ENCODE results near the gene GULP1.
"Not testable (repeated sequence)": the region's sequence is repeated elsewhere in the genome, so short reads cannot be mapped to it uniquely, and the experiment has no call there.

Gene GULP1

GRCh38 chr2:188293601-188294351, 2.1 kb downstream of the GULP1 start:
- DNase-seq: no peak

GRCh38 chr2:188294352-188294926, 2.8 kb downstream of the GULP1 start:
- no peak for DNase-seq

- no peak for DNase-seq
These were observed 3.5 kb downstream of the GULP1 start for GRCh38 chr2:188295067-188295685.

GRCh38 chr2:188297978-188298377, 6.3 kb downstream of the GULP1 start:
- DNase-seq: no peak

GRCh38 chr2:188298937-188299371, 7.3 kb downstream of the GULP1 start:
- not testable (repeated sequence) for DNase-seq

- DNase-seq: no peak
These were observed 11.8 kb downstream of the GULP1 start for GRCh38 chr2:188303363-188304031.

- DNase-seq: no peak
These were observed 13.6 kb downstream of the GULP1 start for GRCh38 chr2:188305271-188305670.

- no peak for DNase-seq
These were observed 14.6 kb downstream of the GULP1 start for GRCh38 chr2:188306271-188306670.

- no peak for DNase-seq
These were observed 16.2 kb downstream of the GULP1 start for GRCh38 chr2:188307850-188308283.

GRCh38 chr2:188308483-188308882, 16.8 kb downstream of the GULP1 start:
- no peak for DNase-seq

GRCh38 chr2:188309364-188309763, 17.7 kb downstream of the GULP1 start:
- no peak for DNase-seq

GRCh38 chr2:188314314-188315054, 22.8 kb downstream of the GULP1 start:
- DNase-seq: no peak

- DNase-seq: no peak
These were observed 24.1 kb downstream of the GULP1 start for GRCh38 chr2:188315750-188316149.

GRCh38 chr2:188316342-188316741, 24.7 kb downstream of the GULP1 start:
- no peak for DNase-seq

GRCh38 chr2:188316791-188317423, 25.2 kb downstream of the GULP1 start:
- no peak for DNase-seq

- no peak for DNase-seq
These were observed 26.6 kb downstream of the GULP1 start for GRCh38 chr2:188318161-188318749.

- DNase-seq: no peak
These were observed 28.2 kb downstream of the GULP1 start for GRCh38 chr2:188319838-188320237.

- DNase-seq: no peak
These were observed 29.2 kb downstream of the GULP1 start for GRCh38 chr2:188320861-188321260.

GRCh38 chr2:188322569-188323551, 31.2 kb downstream of the GULP1 start:
- no peak for DNase-seq

GRCh38 chr2:188324067-188324466, 32.4 kb downstream of the GULP1 start:
- no peak for DNase-seq

- DNase-seq: no peak
These were observed 34.6 kb downstream of the GULP1 start for GRCh38 chr2:188326290-188326668.

All from CD4-positive, alpha-beta T cell treated with Interferon alpha-2 for 1 hour (primary cell).